Bronchial smooth muscle cell (primary cell): ENCODE data around the gene MRPL40. TPM values are rescaled to one million over a fixed set of nuclear protein-coding genes. Genes with fewer than 3 reads are reported as not detected.

Source experiments
- total RNA-seq: library from RNA; depleted of rRNA; stranded (reverse); fragments of >200 nt; gene quantifications from 2 replicates; pipeline ENCODE4 v1.2.1, GENCODE V29; 2014

Gene MRPL40
- total RNA-seq: 35.8 and 48.9 TPM in 2 replicates

GRCh38 chr22:19432133-19432851 is at the start of gene MRPL40:
Gene MRPL40 (plus strand): TSS chr22:19432545. CDS start chr22:19432555, 10 bp downstream.

GRCh38 chr22:19431649-19432132 is 654 bp upstream of the MRPL40 start, which contains the start of gene HIRA:
Gene HIRA (minus strand): TSS chr22:19431733. CDS start chr22:19431476, 257 bp downstream.

GRCh38 chr22:19447330-19448075 is 15.2 kb downstream of the MRPL40 start, which contains the start of gene C22orf39:
Gene C22orf39 (minus strand): TSS chr22:19447711. CDS start chr22:19447688, 23 bp downstream.

GRCh38 chr22:19478901-19479354 is 46.6 kb downstream of the MRPL40 start, which contains the start of gene UFD1:
Gene UFD1 (minus strand): TSS chr22:19479193. CDS start chr22:19479085, 108 bp downstream.

GRCh38 chr22:19479355-19480172 is 47.2 kb downstream of the MRPL40 start, which contains the start of gene CDC45:
Gene CDC45 (plus strand): TSS chr22:19479920. CDS start chr22:19479969, 49 bp downstream.

Other genes starting within 250 kb of the MRPL40 start
- 7.3 and 8.4 TPM in 2 replicates for gene CLTCL1, start 140.8 kb upstream of the MRPL40 start, total RNA-seq
- gene HIRA, start 812 bp upstream of the MRPL40 start, total RNA-seq: 16.6 and 16.7 TPM in 2 replicates
- 17.3 and 26.3 TPM in 2 replicates for gene C22orf39, start 15.2 kb downstream of the MRPL40 start, total RNA-seq
- 48.2 and 48.3 TPM in 2 replicates for gene UFD1, start 46.6 kb downstream of the MRPL40 start, total RNA-seq
- 1.1 and 2.0 TPM in 2 replicates for gene CDC45, start 47.4 kb downstream of the MRPL40 start, total RNA-seq
- 0.43 and 0.63 TPM in 2 replicates for gene CLDN5, start 91.9 kb downstream of the MRPL40 start, total RNA-seq